ENCODE results near the gene DOCK9.

The DOCK9 gene

GRCh38 chr13:98941536-98941935 lies 36.3 kb downstream of the DOCK9 start:
- DNase-seq: no peak

DNA sequence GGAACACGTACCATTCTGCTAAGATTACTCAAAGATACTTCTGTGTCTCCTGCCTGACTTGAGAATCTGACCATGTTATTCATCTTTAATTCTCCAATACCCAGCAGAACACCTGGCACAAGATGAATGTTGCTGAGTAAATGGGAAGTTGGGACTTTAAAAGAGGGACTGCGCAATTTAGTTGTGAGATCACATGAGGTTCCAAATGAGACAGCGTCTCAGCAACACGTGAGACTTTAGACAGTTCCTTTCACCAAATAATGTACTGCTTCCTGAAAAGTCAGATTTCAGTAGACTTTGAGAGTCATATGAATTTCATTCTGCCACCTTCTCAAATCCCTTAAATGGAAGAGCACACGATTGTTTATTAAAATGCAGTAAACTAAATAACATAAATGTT lies 36.7 kb downstream of the DOCK9 start:
- DNase-seq: no peak

GRCh38 chr13:98940325-98941001 lies 37.4 kb downstream of the DOCK9 start:
- DNase-seq: no peak

DNA sequence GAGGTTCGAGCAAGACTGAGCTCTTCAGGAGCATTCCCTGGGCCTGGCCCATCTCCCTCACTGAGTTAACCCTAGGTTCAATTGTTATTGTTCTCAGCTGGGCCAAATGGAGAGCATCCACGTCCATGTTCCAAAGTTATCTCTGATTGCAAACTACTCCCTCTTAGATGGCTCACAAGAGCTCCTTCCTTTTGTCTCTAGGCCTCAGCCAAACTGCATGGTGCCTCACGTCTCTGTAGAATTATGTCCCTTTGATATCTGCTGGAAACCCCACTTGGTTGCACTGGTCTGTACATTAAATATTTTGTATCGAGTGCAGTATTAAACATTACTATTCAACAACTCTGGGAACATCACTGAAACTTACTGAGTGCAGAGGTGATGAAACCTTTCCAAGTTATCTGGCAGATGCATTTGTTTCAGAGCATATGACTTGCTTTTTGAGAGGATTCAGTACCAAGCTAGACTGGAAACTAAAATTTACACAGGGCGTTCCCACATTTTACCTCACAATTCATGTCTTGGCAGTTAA lies 38.1 kb downstream of the DOCK9 start:
- DNase-seq: peak; percentile 13

DNA sequence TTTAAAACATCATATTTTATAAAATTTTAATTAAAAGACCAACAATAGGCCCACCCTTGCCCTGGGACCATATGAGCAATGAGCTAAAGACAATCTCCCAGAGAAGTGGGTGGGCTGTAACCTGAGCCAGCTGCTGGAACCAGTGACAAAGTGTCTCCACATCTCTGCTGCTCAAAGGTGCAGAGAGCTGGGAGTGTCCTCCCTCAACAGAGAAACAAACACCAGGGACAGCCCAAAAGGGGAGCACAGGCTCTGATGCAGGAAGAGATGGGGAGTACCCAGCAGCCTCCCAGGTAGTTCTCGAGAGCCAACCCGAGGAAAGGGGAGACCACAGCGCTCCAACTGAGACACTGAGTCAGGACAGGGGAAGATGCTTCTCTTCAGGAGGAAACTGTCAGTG lies 39.1 kb downstream of the DOCK9 start:
- DNase-seq: no peak

DNA sequence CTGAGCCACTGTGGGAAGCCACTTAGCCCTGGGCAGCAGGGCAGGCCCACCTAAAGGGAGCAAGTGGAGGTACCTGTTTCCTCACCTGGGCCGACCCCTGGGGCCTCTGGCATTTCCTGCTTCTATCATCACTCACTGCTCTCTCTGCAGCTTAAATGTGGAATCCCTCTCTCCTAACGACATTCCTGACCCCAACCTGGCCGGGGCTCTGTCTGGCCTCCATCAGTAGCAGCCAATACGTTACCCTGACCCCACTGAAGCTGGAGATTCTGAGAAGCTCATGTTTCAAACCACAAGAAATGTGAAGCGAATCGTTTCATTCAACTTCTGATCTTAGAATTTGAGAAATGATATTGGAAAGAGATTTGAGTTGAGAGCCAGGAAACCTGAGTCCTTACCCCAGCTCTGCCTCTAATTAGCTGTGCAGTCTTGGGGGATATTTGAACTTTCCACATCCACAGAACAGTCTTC lies 39.9 kb downstream of the DOCK9 start:
- DNase-seq: peak; percentile 20

DNA sequence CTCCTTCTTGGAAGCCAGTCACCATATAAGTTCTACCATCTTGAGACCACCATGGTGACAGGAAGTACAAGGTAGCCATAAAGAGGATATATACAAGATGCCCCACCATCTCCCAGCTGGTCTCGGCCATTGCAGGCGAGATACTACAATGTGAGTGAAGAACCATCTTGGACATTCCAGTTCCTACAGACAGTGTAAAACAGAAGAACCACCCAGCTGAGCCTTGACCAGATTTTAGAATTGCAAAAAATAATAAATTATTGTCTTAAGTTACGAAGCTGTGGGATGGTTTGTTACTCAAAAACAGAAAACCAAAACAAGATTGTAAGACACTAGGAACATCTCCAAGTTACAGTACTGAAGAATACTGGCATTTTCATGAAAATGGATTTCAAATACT lies 43.6 kb downstream of the DOCK9 start:
- DNase-seq: no peak

GRCh38 chr13:98930151-98930591 lies 47.7 kb downstream of the DOCK9 start:
- no peak for DNase-seq

GRCh38 chr13:98927951-98928927 lies 49.6 kb downstream of the DOCK9 start:
- peak; percentile 72 for DNase-seq

- DNase-seq: no peak
These were observed 51.9 kb downstream of the DOCK9 start for GRCh38 chr13:98925949-98926348.

GRCh38 chr13:98923641-98924397 lies 54.0 kb downstream of the DOCK9 start:
- no peak for DNase-seq

- no peak for DNase-seq
These were observed 55.6 kb downstream of the DOCK9 start for GRCh38 chr13:98922306-98922705.

GRCh38 chr13:98921786-98922185 lies 56.1 kb downstream of the DOCK9 start:
- DNase-seq: no peak

DNA sequence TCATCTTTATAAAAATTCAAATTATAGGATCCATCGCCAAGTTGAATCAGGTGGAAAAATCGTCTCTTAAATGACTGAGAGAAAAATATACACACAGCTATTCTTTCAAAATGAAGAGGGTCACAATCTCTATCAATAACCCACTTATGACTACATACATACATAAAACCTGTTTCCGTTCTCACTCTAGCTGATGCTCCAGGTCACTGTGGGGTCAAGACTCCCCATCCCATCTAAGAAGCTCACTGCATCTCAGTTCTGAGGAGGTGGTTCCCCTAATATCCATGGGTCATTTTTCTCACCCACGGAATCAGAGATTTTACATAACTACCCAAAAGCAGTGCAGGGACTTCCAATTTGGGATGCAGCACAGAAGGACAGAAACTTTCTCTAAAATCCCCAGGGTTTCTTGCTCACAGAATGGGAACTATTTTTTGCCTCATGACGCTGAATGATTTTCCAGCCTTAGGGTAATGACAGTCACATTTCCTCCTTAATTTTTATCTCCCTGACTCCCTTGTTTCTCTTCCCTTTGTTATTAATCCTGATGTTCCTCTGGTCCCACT lies 56.8 kb downstream of the DOCK9 start:
- no peak for DNase-seq

DNA sequence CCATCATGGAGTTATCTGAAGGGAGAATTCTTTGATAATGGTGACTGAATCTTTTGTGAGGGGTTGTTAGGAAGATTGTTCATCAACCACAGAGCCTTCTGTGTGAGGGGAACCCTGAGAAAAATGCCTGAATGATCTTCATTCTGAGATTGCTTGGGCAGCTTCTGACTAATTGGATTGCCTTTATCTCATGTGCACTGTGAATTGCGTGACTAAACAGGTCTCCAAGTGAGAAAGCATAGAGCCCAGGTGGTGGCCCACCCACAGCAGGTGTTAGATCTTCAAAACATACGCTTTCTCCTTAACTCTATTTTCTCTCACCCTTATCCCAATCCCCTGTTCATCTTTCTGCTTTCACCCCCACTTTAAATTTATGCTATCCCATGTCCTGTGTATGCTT lies 58.3 kb downstream of the DOCK9 start:
- DNase-seq: no peak

- DNase-seq: no peak
These were observed 59.1 kb downstream of the DOCK9 start for GRCh38 chr13:98918771-98919170.

GRCh38 chr13:98917116-98917515 lies 60.7 kb downstream of the DOCK9 start:
- no peak for DNase-seq

DNA sequence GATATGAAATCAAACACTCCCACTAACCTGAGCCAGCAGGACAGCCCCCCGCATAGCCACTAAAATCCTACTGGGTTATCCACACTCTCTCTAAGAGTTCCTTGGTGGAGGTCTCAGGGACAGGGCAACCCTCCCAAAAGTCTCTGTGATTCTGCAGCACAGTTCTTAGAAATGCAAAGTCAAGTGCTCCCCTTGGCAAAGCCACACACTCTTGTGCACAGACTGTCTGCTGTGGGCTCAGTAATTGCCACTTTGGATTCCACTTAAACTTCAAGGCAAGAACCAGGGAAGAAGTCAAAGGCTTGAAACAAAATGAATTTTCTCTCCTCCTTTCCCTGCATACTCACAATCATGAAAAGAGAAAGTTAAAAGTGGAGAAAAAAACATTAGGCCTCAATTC lies 61.5 kb downstream of the DOCK9 start:
- DNase-seq: no peak

DNA sequence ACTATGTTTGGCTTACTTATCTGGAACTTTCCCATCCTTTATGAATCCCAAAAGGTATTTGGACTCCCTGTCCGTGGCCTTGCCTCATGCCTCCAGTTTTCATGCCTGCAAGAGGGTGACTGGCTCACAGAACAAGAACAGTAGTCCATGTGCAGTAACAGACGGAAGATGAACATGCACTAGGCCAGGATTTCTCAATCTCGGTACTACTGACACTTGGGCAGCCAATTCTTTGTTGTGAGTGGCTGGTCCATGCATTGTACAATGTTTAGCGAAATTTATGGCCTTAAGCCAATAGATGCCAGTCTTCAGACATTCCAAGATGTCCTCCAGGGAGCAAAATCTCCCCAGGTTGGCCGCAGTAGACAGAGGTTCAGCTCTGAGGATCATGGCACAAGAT lies 61.9 kb downstream of the DOCK9 start:
- no peak for DNase-seq

DNA sequence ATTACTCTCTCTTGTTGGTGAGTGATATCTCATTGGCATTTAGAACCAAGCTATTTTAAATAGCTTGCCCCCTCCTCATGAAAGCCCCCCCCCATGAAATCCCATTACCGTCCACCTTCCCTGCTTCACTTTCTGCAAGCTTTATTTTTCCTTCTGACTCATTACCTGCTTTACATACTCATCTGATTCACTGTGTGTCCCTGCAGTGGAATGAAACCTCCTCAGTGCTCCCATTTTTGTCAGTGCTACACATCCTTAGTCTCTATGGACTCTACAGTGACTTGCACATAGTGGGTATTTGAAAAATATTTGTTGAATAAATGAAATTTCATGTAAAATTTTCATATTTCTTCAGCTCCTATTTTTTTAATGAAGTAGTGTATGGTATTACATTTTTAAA lies 62.3 kb downstream of the DOCK9 start:
- no peak for DNase-seq

- no peak for DNase-seq
These were observed 64.1 kb downstream of the DOCK9 start for GRCh38 chr13:98913741-98914140.

GRCh38 chr13:98912846-98913245 lies 65.0 kb downstream of the DOCK9 start:
- DNase-seq: no peak

DNA sequence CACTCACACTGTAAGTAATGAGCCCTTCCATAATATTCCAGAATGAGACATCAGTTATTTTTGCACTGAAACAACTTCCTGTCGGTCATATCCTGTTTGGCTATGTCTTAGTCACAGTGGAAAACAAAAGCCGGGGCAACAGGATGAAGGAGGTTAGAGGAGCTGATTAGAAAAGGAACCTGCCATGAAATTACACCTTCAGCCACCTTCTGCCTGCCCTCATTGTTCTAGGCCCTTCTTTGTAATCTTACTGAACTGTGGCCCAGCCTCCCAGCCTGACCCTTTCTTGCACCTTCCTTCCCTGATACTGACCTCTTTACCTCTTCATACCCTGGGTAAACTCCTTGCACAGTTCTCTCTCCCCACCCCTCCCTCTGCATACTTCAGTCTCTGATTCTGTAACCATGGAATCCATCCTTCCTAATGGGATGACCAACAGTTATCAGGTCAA lies 67.3 kb downstream of the DOCK9 start:
- DNase-seq: peak; percentile 72

Measured in fibroblast of skin of right quadriceps (primary cell).